Natural killer cell (primary cell): Measurements from ENCODE around the gene SLC16A9. TPM values are rescaled to one million over a fixed set of nuclear protein-coding genes. Genes with fewer than 3 reads are reported as not detected.

Experiments used
- ATAC-seq, 3 donors: fragments of 150-1000 bp in 2 of 3; fragments of 200-7000 bp in 1 of 3; cut with Tn5 transposase; 1 replicate in 1 of 3; 2 replicates in 2 of 3; pipeline ENCODE4 v1.10.0; 2021; ENCODE audit warnings: mild to moderate bottlenecking in 2 of 3, moderate library complexity in 2 of 3
- DNase-seq, 2 donors: peaks; one replicate each; pipeline versions ENCODE4 v3.0.0 to v3.0.0-alpha.2; 2013 to 2021; ENCODE audit warnings: mixed read lengths in 1 of 2
- H3K27ac ChIP-seq: one replicate; pipeline ENCODE4 v1.5.1; 2013; ENCODE audit warnings: mild to moderate bottlenecking, low read length
- H3K27me3 ChIP-seq: one replicate; pipeline ENCODE4 v1.6.1; 2013; ENCODE audit warnings: low read length; ENCODE audit not compliant: control insufficient read depth, insufficient read depth
- H3K36me3 ChIP-seq: one replicate; pipeline ENCODE4 v1.6.1; 2013; ENCODE audit warnings: low read length; ENCODE audit not compliant: control insufficient read depth, insufficient read depth
- H3K4me1 ChIP-seq: one replicate; pipeline ENCODE4 v1.6.1; 2013; ENCODE audit warnings: low read length; ENCODE audit not compliant: control insufficient read depth, insufficient read depth
- H3K4me3 ChIP-seq: one replicate; pipeline ENCODE4 v1.5.1; 2013; ENCODE audit warnings: low read length
- H3K9me3 ChIP-seq: one replicate; pipeline ENCODE4 v1.6.1; 2013; ENCODE audit warnings: low read length; ENCODE audit not compliant: control insufficient read depth, insufficient read depth
- H3K27ac Mint-ChIP-seq, 2 donors: one replicate each; pipeline ENCODE4 v1.8.0; 2022; ENCODE audit warnings: mild to moderate bottlenecking in 2 of 2, mixed read lengths in 2 of 2, moderate library complexity in 1 of 2
- H3K27me3 Mint-ChIP-seq, 2 donors: one replicate each; pipeline ENCODE4 v1.8.0; 2022; ENCODE audit warnings: low read depth in 2 of 2, mixed read lengths in 2 of 2
- H3K36me3 Mint-ChIP-seq: one replicate; pipeline ENCODE4 v1.8.0; 2022; ENCODE audit warnings: mixed read lengths
- H3K4me1 Mint-ChIP-seq, 2 donors: one replicate each; pipeline ENCODE4 v1.8.0; 2022; ENCODE audit warnings: mixed read lengths in 2 of 2
- H3K4me3 Mint-ChIP-seq: one replicate; pipeline ENCODE4 v1.8.0; 2022; ENCODE audit warnings: mild to moderate bottlenecking, moderate library complexity, mixed read lengths
- H3K9me3 Mint-ChIP-seq, 2 donors: one replicate each; pipeline ENCODE4 v1.8.0; 2022; ENCODE audit warnings: mixed read lengths in 2 of 2
- WGBS: methylation state at CpG from one replicate; pipeline ENCODE4 v1.1.7; 2013; ENCODE audit warnings: missing lambda C conversion rate; ENCODE audit not compliant: insufficient coverage; 5-methylcytosine and 5-hydroxymethylcytosine counted together
- intact Hi-C: fragments of 100-400 bp; cut with micrococcal nuclease; formaldehyde crosslinking; loops from one replicate; pipeline ENCODE4 v1.14.2; 2022
- total RNA-seq, 4 donors: library from RNA; stranded (reverse); fragments of 120-200 nt in 1 of 4; gene quantifications; one replicate each; pipeline versions ENCODE4 v1.2.3 to v1.2.4, GENCODE V29; 2013 to 2022
- TF ChIP-seq, protein P1 (sequence below): fragments of 200-600 bp; IDR thresholded peaks from one replicate; pipeline ENCODE4 v1.8.0; 2022; ENCODE audit warnings: antibody characterized with exemption

The SLC16A9 gene
- total RNA-seq, 3 donors from 2014 or later (not counting 1 experiment from before 2014, with no cell fraction given): not detected

- Mint-ChIP-seq H3K4me3 (no peak overlapping the region), H3K9me3 (no peaks in the 10 kb centered on the region), H3K36me3 (no peaks in the 10 kb centered on the region), H3K27me3 (peaks cover 0 to 10% of the 10 kb centered on the region in 2 donors), H3K27ac (no peak overlapping the region), H3K4me1 (no peaks in the 10 kb centered on the region)
- intact Hi-C loops: no loop called here
- DNase-seq (no peak), ATAC-seq (no peak)
- H3K4me3 ChIP-seq: no peak overlapping the region
- no peak overlapping the region for H3K27ac ChIP-seq
- no peaks in the 10 kb centered on the region for H3K27me3 ChIP-seq
- no peaks in the 10 kb centered on the region for H3K9me3 ChIP-seq
- H3K36me3 ChIP-seq: no peaks in the 10 kb centered on the region
- TF ChIP-seq, protein P1, sequence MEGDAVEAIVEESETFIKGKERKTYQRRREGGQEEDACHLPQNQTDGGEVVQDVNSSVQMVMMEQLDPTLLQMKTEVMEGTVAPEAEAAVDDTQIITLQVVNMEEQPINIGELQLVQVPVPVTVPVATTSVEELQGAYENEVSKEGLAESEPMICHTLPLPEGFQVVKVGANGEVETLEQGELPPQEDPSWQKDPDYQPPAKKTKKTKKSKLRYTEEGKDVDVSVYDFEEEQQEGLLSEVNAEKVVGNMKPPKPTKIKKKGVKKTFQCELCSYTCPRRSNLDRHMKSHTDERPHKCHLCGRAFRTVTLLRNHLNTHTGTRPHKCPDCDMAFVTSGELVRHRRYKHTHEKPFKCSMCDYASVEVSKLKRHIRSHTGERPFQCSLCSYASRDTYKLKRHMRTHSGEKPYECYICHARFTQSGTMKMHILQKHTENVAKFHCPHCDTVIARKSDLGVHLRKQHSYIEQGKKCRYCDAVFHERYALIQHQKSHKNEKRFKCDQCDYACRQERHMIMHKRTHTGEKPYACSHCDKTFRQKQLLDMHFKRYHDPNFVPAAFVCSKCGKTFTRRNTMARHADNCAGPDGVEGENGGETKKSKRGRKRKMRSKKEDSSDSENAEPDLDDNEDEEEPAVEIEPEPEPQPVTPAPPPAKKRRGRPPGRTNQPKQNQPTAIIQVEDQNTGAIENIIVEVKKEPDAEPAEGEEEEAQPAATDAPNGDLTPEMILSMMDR: no peak
- 91% methylated on average over 1 of the region's 1 CpG for WGBS
- H3K4me1 ChIP-seq: no peaks in the 10 kb centered on the region
Measured at GRCh38 chr10:59635502-59636290, 74.0 kb downstream of the SLC16A9 start.

GRCh38 chr10:59634102-59634501, 75.5 kb downstream of the SLC16A9 start:
- no peaks in the 10 kb centered on the region for H3K4me1 Mint-ChIP-seq
- Histone ChIP-seq H3K36me3 (no peaks in the 10 kb centered on the region), H3K9me3 (no peaks in the 10 kb centered on the region), H3K27ac (no peak overlapping the region), H3K4me3 (no peak overlapping the region), H3K27me3 (no peaks in the 10 kb centered on the region), H3K4me1 (no peaks in the 10 kb centered on the region)
- ATAC-seq: no peak
- H3K27me3 Mint-ChIP-seq: peaks cover 0 to 10% of the 10 kb centered on the region in 2 donors
- intact Hi-C loops: no loop called here
- no peak for DNase-seq
- H3K4me3 Mint-ChIP-seq: no peak overlapping the region
- no peaks in the 10 kb centered on the region for H3K36me3 Mint-ChIP-seq
- no peak overlapping the region for H3K27ac Mint-ChIP-seq
- TF ChIP-seq, protein P1: no peak
- WGBS: 86% methylated on average over 1 of the region's 2 CpGs
- H3K9me3 Mint-ChIP-seq: no peaks in the 10 kb centered on the region

DNA sequence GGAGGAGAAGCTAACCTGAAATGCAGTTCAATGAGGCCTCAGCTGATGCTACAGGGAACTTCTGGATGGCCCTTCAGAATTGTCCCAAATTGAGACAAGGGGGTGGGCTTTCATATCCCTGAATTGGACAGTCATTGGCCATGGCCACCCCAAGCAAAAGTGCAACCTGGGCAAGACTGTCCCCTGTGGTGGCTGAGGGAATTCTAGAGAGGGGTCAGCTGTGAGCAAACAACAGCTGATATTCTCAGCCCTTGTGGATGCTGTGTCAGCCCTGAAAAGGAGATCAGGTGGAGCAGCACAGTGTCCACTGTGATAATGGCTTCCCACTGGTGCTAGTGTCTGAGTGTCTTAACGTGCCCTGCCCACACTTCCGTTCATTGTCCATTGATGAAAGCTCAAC, 76.6 kb downstream of the SLC16A9 start:
- no peak overlapping the region for H3K4me3 Mint-ChIP-seq
- intact Hi-C loops: no loop called here
- H3K27ac Mint-ChIP-seq: no peak overlapping the region
- no peaks in the 10 kb centered on the region for H3K36me3 ChIP-seq
- H3K4me1 Mint-ChIP-seq: no peaks in the 10 kb centered on the region
- no peak overlapping the region for H3K4me3 ChIP-seq
- no peaks in the 10 kb centered on the region for H3K9me3 Mint-ChIP-seq
- no peaks in the 10 kb centered on the region for H3K36me3 Mint-ChIP-seq
- TF ChIP-seq, protein P1: no peak
- no peaks in the 10 kb centered on the region for H3K27me3 ChIP-seq
- no peak overlapping the region for H3K27ac ChIP-seq
- DNase-seq (no peak), ATAC-seq (no peak)
- no peaks in the 10 kb centered on the region for H3K4me1 ChIP-seq
- peaks cover 0 to 10% of the 10 kb centered on the region in 2 donors for H3K27me3 Mint-ChIP-seq
- WGBS: 89% methylated on average over 2 of the region's 2 CpGs
- H3K9me3 ChIP-seq: no peaks in the 10 kb centered on the region
